GM10847 (cell line): ENCODE data around the gene PRPSAP1.

Experiments
- POLR2A ChIP-seq: IDR thresholded peaks from 2 replicates; pipeline ENCODE4 v1.6.1; 2011; ENCODE audit not compliant: insufficient read length; ENCODE audit errors: extremely low read depth

Gene PRPSAP1

DNA sequence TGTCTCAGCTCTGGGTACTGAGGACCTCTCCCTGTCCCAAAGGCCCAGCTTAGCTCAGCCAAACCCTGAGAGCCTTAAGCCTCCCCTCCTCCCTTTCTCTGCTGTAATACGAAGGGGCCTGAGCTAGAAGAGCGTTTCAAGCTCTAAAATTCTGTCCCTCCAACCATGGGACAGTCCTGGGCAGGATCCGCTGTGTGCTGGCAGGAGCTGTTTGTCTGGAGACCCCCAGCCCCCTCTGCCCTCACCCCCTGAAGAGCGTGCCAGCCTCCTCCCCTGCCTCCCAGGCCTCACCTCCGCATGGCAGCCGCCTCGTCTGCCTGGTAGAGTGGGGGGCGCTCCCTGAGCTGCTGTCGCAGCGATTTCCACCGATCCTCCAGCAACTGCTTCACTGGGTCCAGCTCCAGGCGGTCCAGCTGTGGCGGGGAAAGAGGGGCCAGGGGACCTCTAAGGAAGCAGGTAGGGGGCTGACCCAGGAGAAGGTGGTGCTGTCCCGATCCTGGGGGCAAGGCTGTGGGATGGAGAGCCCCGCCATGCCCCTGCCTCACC lies 73.9 kb downstream of the PRPSAP1 start:
- TF ChIP-seq POLR2A = no peak

DNA sequence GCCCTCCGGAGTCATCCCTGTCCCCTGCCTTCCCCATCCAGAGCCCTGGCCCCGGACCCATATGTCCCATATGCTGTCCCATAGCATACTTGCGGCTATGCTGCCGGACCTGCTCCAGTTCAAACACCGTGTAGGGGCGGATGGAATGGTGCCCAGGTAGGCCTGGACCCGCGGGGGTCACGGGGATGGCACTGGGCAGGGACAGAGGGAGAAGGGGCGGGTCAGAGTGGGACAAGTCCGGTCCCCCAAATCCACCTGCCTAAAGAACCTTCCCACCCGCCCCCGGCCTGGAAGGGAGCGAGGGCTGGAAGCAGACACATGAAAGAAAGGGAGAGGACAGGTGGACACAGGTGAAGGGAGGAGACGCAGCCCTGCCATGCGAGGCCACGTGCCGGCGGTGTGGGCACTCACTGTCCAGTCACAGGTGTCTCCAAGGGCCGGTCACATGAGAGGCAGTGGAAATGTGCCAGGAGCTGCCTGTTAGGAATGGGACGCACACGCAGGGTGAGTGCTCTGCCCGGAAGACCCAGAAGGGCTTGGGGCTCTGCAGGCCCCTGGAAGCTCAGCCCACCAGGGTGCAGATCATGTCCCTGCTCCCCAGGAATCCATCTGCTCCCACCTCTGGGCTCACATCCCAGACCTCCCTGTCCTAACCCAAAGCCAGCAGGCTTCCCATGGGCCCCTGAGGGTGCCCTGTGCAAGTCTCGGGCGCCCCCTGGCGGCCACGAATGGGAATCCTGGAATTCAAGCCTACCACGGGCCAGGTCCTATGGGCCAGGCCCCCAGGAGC lies 74.6 kb downstream of the PRPSAP1 start:
- no peak for TF ChIP-seq POLR2A

DNA sequence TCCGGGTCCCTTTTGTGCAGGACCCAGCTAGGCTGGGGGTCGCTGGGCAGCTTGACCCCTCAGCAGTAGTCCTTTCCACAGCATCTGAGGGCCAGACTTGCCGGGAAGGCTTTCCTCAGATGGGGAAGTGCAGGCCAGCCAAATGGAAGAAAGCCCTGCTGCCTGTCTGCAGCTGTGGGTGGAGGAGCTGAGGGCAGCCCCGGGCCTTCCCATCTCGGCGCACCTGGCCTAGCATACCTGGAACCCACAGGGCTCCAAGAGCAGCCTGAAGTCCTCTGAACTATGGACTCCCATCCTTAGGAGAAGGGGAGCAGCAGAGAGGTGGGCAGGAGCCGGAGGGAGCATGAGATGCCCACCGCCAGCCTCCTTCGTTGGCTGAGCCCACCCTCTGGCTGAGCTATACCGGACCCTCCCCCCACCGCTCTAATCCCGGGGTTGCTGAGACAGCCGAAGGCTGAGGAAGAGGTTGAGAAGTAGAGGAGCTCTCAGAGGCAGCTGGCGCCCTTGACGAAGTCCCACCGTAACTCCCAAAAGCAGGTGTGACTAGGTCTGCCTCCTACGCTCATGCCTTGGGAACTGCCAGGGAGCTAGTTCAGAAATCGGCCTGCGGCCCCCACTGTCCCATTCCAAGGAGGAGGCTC lies 75.3 kb downstream of the PRPSAP1 start:
- no peak for TF ChIP-seq POLR2A

DNA sequence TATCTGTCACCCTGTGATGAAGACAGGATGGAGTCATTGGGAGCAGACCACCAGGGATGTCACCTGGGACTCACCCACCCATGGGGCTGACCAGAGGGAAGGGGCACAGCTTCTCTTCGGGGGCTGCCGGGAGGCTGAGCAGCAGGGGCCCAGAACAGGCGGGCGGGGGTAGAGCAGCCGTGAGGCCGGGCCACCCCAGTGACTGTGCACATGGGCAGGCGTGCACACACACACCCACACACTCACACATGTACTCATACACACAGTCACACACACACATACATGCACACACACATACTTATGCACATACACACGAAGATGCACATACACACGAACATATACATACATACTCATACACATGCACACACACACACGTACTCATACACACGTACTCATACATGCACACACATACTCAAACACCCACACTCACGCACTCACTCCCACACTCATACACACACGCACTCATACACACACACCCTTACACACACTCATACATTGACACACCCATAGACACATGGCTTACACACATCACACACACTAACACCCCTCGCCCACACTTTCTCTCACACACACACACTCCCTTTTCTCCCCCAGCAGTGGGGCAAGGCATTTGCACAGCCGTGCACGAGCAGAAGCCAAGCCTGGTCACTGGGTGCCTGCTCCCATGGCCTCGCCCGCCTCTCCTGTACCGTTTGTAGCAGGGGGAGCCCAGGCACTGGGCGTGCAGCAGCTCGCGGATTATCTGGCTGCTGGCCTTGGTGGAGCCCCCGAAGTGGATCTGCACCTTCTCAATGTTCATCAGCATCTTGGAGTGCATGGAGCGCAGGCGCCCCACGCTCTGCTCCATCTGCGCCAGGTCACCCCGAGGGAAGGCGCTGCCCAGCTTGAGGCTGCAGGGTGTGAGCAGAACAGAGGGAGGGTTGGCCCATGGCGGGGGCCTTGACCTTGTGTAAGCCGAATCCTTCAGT lies 76.1 kb downstream of the PRPSAP1 start:
- TF ChIP-seq POLR2A = no peak

DNA sequence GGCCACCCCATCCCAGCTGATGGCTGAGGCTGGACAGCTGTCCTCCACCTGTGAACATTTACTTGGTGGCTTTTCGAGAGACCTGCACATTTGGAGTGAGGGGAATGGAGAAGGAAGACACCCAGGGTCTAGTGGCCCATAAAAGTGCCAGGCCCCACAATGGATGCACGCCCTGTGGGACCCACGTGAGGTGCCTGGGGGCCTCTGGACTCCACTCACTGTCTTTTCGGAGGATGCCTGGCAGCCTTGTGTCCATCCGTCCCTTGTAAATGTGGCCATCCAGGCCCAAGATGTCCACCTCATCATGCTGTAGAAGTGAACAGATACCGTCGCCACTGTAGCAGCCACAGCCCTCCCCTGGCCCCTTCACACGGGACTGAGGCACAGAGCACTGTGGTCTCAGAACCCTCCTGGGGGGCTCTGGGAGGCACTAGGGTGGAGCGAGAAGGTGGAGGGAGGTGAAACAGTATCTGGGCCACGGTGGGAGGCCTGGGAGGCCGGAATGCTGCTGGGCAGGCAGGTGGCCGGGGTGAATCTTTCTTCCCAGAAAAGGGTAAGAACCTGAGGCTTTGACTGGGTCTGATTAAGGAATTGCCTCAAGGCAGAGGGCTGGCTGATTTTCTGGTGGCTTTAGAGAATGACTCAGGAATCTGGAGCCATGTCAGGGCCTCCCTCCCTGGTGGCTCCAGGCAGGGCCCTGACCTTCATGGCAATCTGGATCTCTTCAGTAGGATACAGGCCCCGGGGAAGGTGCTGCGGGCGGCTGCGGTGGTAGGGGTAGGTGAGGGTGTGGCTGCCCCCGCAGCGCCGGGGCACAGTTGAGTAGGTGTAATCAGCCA lies 77.0 kb downstream of the PRPSAP1 start:
- no peak for TF ChIP-seq POLR2A

DNA sequence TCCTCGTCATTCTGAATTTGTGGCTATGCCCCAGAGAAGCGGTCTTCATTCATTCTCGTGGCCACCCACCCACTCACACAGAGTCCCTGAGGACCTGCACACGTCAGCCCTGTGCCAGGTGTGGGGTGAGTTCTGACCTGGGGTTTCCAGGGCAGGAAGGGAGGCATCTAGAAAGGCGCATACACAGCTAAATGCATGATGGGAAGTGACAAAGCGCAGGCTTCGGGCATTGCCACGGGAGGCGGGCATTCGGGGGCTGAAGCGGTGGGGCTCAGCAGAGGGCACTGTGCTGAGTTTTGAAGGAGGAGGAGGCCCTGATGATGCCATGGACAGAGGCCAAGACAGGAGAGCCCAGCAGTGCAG lies 77.7 kb downstream of the PRPSAP1 start:
- no peak for TF ChIP-seq POLR2A

DNA sequence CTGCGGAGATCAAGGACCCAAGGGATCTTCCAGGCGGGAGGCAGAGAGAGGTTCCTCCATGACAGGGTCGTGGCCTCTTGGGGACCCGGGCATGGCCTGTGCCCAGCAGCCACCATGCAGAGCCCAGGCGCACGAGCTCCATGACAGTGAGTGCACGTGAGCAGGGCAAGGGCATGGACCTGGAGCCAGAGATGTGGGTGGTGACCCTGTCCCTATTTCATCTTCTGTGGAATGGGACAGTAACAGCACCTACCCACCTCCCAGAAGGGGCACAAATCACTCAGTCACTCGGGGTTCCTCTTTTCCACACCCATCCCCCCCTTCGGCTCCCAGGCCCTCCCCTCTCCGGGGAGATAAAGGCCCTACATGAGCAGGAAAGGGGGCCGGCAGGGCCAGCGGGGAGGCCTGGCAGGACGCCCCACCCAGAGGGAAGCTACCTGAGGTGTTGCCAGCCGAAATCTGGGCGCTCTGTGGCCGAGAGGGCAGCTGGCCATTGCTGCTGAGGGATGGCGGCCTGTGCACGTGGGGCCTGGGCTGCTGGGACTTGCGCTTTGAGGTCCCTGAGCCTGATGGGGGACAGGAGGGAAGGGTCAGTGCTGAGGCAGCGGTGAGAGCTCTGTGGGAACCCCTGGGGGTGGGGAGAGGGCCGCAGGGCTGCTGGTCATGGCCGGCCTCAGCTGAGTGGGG lies 78.2 kb downstream of the PRPSAP1 start:
- no peak for TF ChIP-seq POLR2A

DNA sequence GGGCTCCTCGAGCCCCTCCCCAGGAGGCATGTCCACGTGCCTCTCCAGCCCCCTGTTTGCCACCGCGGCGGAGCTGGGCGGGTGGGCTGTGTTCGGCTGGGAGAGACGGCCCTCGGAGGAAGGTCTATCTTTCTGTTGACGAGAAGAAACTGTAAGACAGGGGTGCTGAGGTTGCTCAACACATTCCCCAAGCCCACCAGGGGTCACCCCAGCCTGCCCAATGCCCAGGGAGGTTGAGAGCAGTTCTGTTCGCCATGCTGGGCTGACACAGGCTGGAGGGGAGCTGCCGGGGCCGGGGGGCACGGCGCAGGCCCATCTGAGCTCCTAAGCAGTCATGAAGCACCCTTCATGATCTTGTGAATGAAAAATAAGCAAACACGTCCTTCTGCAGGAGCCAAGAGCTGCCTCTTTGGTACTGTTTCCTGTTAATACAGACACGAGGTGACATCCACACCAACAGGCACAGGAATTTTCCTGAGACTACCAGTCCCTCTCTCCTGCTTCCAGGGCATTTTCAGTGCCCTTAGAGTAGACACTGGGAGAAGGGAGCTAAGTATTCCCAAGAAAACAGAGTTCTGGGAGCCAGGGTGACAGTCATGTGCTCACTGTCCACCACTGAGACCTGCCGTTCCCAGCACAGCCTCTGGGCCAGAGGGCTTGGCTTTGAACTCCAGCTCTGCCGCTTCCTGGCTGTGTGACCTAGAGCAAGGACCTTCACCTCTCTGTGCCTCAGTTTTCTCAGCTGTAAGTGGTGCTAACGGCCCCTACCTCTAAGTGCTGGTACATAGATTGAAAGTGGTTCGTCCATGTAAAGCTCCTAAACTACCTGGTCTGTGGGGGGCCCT lies 79.4 kb downstream of the PRPSAP1 start:
- TF ChIP-seq POLR2A = no peak

DNA sequence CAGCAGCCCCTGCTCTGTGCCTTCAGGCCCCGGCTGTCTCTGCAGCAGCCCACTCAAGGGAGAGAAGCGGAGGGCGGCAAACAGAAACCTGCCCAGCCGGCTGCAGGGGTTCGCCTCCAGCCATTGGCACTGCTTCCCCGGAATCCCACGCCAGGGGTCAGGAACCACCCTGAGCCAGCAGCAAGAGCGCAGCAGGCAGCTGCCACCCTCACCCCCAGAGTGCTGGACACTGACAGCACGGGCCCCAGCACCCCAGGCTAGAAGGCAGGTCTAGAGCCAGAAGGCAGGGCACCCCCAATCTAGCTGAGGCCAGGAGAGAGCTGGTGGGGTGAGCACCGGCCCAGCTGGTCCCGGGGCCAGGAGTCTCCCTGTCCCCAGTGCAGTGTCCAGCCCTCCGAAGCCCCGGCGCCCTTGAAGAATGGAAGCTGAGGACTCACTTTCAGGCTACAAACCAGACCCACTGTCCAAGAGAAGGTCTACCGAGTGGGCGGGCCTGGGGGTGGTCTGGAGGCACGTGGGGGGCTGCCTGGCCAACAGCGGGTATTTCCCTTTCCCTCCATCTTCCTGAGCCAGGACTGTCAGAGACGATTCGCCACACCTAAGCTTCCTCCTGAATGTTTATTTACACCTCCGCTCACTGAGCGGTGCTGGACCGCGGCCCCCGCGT lies 80.1 kb downstream of the PRPSAP1 start:
- TF ChIP-seq POLR2A = no peak

DNA sequence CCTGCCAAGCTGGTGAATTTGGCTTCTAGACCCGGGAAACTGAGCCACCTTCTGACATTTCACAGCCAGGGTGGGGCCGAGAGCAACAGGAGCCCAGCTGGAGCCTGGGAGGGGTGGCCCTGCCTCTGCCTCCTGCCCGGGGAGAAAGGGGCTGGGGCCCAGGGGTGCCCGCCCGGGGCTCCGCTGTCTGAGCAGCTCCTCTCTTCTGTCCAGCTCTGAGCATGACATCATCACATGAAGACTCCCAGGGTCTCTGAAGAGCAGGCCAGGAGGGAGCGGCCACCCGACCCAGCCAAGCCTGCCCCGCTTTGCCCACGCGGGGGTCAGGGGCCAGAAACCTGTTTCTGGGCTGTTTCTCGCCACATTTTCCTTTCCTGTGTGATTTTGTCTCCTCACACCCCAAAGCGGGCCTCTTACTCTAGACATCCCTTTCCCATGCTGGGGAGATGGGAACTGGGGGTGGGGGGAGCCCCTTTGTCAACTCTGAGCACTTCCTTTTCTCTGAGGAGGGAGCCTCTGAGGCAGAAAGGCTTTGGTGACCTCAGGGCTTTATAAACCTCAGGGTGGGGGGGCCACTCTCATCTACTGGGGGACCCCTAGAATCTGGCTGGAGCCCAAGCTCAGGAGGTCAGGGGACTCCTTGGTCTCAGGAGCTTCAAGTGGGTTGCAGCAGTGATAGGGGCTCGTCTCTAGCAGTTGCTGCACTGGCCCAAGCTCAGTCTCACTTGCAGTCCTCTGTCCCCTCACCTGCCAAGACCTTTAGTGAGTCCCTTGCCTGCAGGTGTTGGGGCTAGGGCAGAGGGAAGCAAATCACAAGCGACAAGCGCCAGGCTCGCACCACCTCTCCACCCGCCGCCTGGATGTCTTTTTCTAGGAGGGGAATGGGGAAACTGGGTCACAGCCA lies 80.9 kb downstream of the PRPSAP1 start:
- no peak for TF ChIP-seq POLR2A

DNA sequence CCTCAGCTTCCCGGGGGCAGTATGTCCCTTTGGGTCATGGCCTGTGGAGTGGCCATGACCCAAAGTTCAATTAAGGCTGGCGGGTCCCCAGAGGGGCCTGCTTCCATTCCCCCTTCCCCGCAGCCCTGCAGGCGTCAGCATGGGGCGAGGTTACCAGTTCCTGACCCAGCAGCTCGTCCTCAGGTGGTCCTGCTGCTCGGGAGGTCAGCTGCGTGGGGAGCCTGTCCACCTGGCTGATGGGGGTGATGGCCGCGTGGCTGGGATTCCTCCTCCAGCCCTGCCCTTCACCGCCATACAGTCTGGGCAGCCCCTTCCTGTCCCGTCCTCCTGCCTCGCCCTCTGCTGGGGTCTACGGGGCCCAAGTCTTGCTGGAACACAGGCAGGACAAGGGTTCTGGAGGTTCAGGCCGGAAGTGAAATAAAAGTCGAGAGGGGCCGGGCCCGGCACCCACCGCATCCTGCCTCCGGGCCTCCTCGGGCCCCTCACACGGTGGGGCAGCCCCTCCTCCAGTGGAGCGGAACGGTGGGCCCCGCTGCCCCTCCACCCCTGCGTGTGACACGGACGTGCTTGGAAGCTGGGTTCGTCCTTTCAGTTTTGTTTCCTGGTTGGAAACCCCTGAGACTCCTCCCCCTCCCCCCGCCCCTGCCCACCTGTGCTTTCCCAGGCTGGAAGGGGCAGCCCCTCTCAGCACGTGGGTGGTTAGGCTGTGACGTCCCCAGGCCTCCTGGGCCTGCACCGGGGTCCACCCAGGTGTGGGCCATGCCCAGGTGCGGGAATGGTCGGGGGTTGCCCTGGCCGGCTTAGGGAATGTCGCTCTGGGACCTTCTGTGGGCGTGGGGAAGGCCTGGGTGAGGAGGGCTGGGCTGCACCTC lies 81.8 kb downstream of the PRPSAP1 start:
- peak; percentile 72 for TF ChIP-seq POLR2A
